ENCODE results near the gene MRPL36. TPM values are rescaled to one million over a fixed set of nuclear protein-coding genes. Genes with fewer than 3 reads are reported as not detected.

MRPL36 gene
- total RNA-seq, 4 donors from 2014 or later: 44.6 to 54.9 (median 49.3) TPM

- H3K27me3 ChIP-seq: peaks cover 0 to 58% (median 0%) of the 10 kb centered on the region in 4 donors
- H3K27ac ChIP-seq: no peak overlapping the region
- H3K4me3 ChIP-seq: no peak overlapping the region
- DNase-seq: no peak
- intact Hi-C loops (cut with DNase I): no loop called here
- no peak for TF ChIP-seq POLR2A (IDR thresholded peaks at IDR 0.05)
- TF ChIP-seq, protein P1, sequence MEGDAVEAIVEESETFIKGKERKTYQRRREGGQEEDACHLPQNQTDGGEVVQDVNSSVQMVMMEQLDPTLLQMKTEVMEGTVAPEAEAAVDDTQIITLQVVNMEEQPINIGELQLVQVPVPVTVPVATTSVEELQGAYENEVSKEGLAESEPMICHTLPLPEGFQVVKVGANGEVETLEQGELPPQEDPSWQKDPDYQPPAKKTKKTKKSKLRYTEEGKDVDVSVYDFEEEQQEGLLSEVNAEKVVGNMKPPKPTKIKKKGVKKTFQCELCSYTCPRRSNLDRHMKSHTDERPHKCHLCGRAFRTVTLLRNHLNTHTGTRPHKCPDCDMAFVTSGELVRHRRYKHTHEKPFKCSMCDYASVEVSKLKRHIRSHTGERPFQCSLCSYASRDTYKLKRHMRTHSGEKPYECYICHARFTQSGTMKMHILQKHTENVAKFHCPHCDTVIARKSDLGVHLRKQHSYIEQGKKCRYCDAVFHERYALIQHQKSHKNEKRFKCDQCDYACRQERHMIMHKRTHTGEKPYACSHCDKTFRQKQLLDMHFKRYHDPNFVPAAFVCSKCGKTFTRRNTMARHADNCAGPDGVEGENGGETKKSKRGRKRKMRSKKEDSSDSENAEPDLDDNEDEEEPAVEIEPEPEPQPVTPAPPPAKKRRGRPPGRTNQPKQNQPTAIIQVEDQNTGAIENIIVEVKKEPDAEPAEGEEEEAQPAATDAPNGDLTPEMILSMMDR (IDR thresholded peaks at IDR 0.05): no peak
- WGBS, 2 donors: 75 to 76% methylated on average over 8 of the region's 8 CpGs
- no peaks in the 10 kb centered on the region for H3K4me1 ChIP-seq
- H3K36me3 ChIP-seq: no peaks in the 10 kb centered on the region
- no peaks in the 10 kb centered on the region for H3K9me3 ChIP-seq
Observed at GRCh38 chr5:1753490-1753889, 46.1 kb downstream of the MRPL36 start.

DNA sequence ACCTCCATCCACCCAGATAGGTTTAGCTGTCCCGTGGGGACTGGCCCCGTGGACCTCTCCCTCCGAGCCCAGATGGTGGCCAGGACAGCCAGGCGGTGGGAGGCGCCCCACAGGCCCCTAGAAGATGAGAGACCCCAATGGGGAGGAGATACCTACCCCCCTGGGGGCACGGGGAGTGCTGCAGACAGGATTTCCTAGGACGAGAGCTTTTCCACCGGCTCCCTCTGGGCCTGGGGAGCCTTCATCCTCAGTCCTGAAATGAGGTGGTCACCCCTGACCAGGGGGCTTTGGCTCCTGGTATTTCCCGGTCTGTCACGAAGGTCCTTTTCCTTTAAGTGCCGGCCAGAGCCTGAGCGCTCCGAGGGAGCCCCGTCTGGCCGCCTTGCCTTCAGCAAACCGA lies 46.8 kb downstream of the MRPL36 start:
- 72 to 76% methylated on average over 8 to 13 of the region's 16 CpGs for WGBS, 2 donors
- H3K27ac ChIP-seq: no peak overlapping the region
- DNase-seq: no peak
- intact Hi-C loops (cut with DNase I): no loop called here
- no peaks in the 10 kb centered on the region for H3K4me1 ChIP-seq
- peaks cover 0 to 62% (median 0%) of the 10 kb centered on the region in 4 donors for H3K27me3 ChIP-seq
- TF ChIP-seq POLR2A (IDR thresholded peaks at IDR 0.05): no peak
- TF ChIP-seq, protein P1 (IDR thresholded peaks at IDR 0.05): no peak
- no peaks in the 10 kb centered on the region for H3K36me3 ChIP-seq
- no peaks in the 10 kb centered on the region for H3K9me3 ChIP-seq
- no peak overlapping the region for H3K4me3 ChIP-seq

- 67 to 77% methylated on average over 13 to 25 of the region's 29 CpGs for WGBS, 2 donors
- DNase-seq: no peak
- H3K27ac ChIP-seq: no peak overlapping the region
Observed at GRCh38 chr5:1751864-1752822, 47.5 kb downstream of the MRPL36 start.

GRCh38 chr5:1751026-1751863 lies 48.4 kb downstream of the MRPL36 start:
- Histone ChIP-seq H3K27me3 (peaks cover 0 to 55% (median 0%) of the 10 kb centered on the region in 4 donors), H3K9me3 (no peaks in the 10 kb centered on the region), H3K4me3 (no peak overlapping the region), H3K4me1 (no peaks in the 10 kb centered on the region), H3K27ac (no peak overlapping the region), H3K36me3 (no peaks in the 10 kb centered on the region)
- 30 to 51% methylated on average over 13 to 17 of the region's 27 CpGs for WGBS, 2 donors
- no peak for DNase-seq
- TF ChIP-seq POLR2A (IDR thresholded peaks at IDR 0.05): no peak
- TF ChIP-seq, protein P1 (IDR thresholded peaks at IDR 0.05): no peak
- intact Hi-C loops (cut with DNase I): no loop called here

More at GRCh38 chr5:1751864-1752822, 47.5 kb downstream of the MRPL36 start:
- Histone ChIP-seq H3K4me1 (no peaks in the 10 kb centered on the region), H3K4me3 (no peak overlapping the region), H3K9me3 (no peaks in the 10 kb centered on the region), H3K36me3 (no peaks in the 10 kb centered on the region), H3K27me3 (peaks cover 0 to 57% (median 0%) of the 10 kb centered on the region in 4 donors)
- no peak for TF ChIP-seq POLR2A (IDR thresholded peaks at IDR 0.05)
- TF ChIP-seq, protein P1 (IDR thresholded peaks at IDR 0.05): no peak
- intact Hi-C loops (cut with DNase I): no loop called here
